K562 (cell line): ENCODE results near the gene TMSB4X. TPM values are rescaled to one million over a fixed set of nuclear protein-coding genes. Genes with fewer than 3 reads are reported as not detected.

ENCODE experiments used
- ARID2 ChIP-seq: fragments of 450-650 bp; IDR thresholded peaks from 2 replicates; pipeline ENCODE4 v1.6.1; 2017; ENCODE audit warnings: antibody characterized with exemption, mild to moderate bottlenecking
- EP300 ChIP-seq: IDR thresholded peaks from 2 replicates; pipeline ENCODE4 v1.6.1; 2012; ENCODE audit warnings: low read length, improper control_type of control experiment
- FOXK1 ChIP-seq: sonication (generic); formaldehyde crosslinking; IDR thresholded peaks from 2 replicates; pipeline ENCODE4 v1.8.0; 2022; ENCODE audit warnings: missing genetic modification reagents, mild to moderate bottlenecking, borderline replicate concordance
- GABPB1 ChIP-seq: sonication (generic); formaldehyde crosslinking; IDR thresholded peaks from 2 replicates; pipeline ENCODE4 v1.8.0; 2022; ENCODE audit warnings: mild to moderate bottlenecking, missing genetic modification reagents
- HDAC2 ChIP-seq: fragments of 450-650 bp; IDR thresholded peaks from 2 replicates; pipeline ENCODE4 v1.6.1; 2016; ENCODE audit warnings: mild to moderate bottlenecking
- ILF3 ChIP-seq: fragments of 450-650 bp; IDR thresholded peaks from 2 replicates; pipeline ENCODE4 v1.6.1; 2018; ENCODE audit warnings: antibody characterized with exemption, mild to moderate bottlenecking, moderate library complexity, borderline replicate concordance
- LEF1 ChIP-seq: fragments of 450-650 bp; IDR thresholded peaks from 2 replicates; pipeline ENCODE4 v1.6.1; 2016; ENCODE audit warnings: mild to moderate bottlenecking
- NCOR1 ChIP-seq: fragments of 450-650 bp; IDR thresholded peaks from 2 replicates; pipeline ENCODE4 v1.6.1; 2016; ENCODE audit warnings: mild to moderate bottlenecking, moderate library complexity
- NONO ChIP-seq, 2 experiments: fragments of 200-400 bp in 1 of 2; fragments of 450-650 bp in 1 of 2; formaldehyde crosslinking in 1 of 2; IDR thresholded peaks; 2 replicates each; pipeline ENCODE4 v1.6.1; 2017; ENCODE audit warnings: low read depth in 2 of 2, mild to moderate bottlenecking in 2 of 2, moderate library complexity in 2 of 2, low read length in 1 of 2
- PHF20 ChIP-seq: fragments of 450-650 bp; IDR thresholded peaks from 2 replicates; pipeline ENCODE4 v1.6.1; 2018; ENCODE audit not compliant: partially characterized antibody
- POLR2A ChIP-seq: fragments of 450-650 bp; conservative IDR thresholded peaks from 2 replicates; pipeline ENCODE4 v1.6.1; 2016
- PTTG1 ChIP-seq: fragments of 450-650 bp; IDR thresholded peaks from 2 replicates; pipeline ENCODE4 v1.6.1; 2016; ENCODE audit warnings: low read depth, mild to moderate bottlenecking, missing genetic modification characterization, missing compliant biosample characterization
- XRCC5 ChIP-seq: fragments of 200-400 bp; formaldehyde crosslinking; IDR thresholded peaks from 2 replicates; pipeline ENCODE4 v1.6.1; 2017; ENCODE audit warnings: low read depth, mild to moderate bottlenecking, low read length
- ZEB2 ChIP-seq: fragments of 450-650 bp; IDR thresholded peaks from 2 replicates; pipeline ENCODE4 v1.6.1; 2016
- ZFP36 ChIP-seq: fragments of 150-350 bp; IDR thresholded peaks from 2 replicates; pipeline ENCODE4 v1.6.1; 2018; ENCODE audit warnings: low read length, low read depth; ENCODE audit not compliant: partially characterized antibody
- ZNF644 ChIP-seq: fragments of 200-800 bp; sonication (Bioruptor generic); IDR thresholded peaks from 2 replicates; pipeline ENCODE4 v1.6.1; 2016; ENCODE audit warnings: low read depth, missing genetic modification characterization, missing compliant biosample characterization
- ZNF766 ChIP-seq: fragments of 200-800 bp; sonication (Bioruptor generic); conservative IDR thresholded peaks from 2 replicates; pipeline ENCODE4 v1.6.1; 2016; ENCODE audit warnings: missing genetic modification characterization, missing compliant biosample characterization
- polyA plus RNA-seq, 8 experiments: library from polyadenylated mRNA; depleted of rRNA in 4 of 8; stranded (reverse) in 5 of 8; unstranded in 3 of 8; fragments of >200 nt; fragmentation: Nextera tagmentation in 2 of 8; fragmentation: Illumina TruSeq in 1 of 8; extraction: Ambion mirVana in 2 of 8; extraction: Trizol in 1 of 8; gene quantifications; 2 replicates each; pipeline versions ENCODE4 v1.2.1 to v1.2.3, GENCODE V29; 2011 to 2014; ENCODE audit warnings: inconsistent platforms in 1 of 8, missing spikeins in 1 of 8
- total RNA-seq, 7 experiments: library from RNA; depleted of rRNA in 6 of 7; stranded (reverse); fragments of >200 nt in 6 of 7; fragmentation: Illumina TruSeq in 2 of 7; extraction: Trizol in 2 of 7; gene quantifications; 2 replicates each; pipeline versions ENCODE4 v1.2.1 to v1.2.3, GENCODE V29; 2011 to 2021; ENCODE audit warnings: low replicate concordance in 1 of 7
- TF ChIP-seq, protein P1 (sequence below): fragments of 250-450 bp; sonication (Bioruptor Pico); IDR thresholded peaks from 2 replicates; pipeline ENCODE4 v1.4.0; 2020; ENCODE audit warnings: mild to moderate bottlenecking, moderate library complexity
- TF ChIP-seq, protein P2 (sequence below): sonication (generic); formaldehyde crosslinking; IDR thresholded peaks from 2 replicates; pipeline ENCODE4 v1.8.0; 2022; ENCODE audit warnings: missing genetic modification reagents, mild to moderate bottlenecking, moderate library complexity, borderline replicate concordance
- TF ChIP-seq, protein P3 (sequence below): fragments of 450-650 bp; conservative IDR thresholded peaks from 2 replicates; pipeline ENCODE4 v1.6.1; 2016; ENCODE audit warnings: missing genetic modification characterization, low read depth, mild to moderate bottlenecking, missing compliant biosample characterization, moderate library complexity
- TF ChIP-seq, protein P4 (sequence below): fragments of 450-650 bp; formaldehyde crosslinking; IDR thresholded peaks from 2 replicates; pipeline ENCODE4 v1.4.0; 2020; ENCODE audit warnings: mild to moderate bottlenecking, moderate library complexity

The TMSB4X gene
- total and polyA plus RNA-seq, 9 of the 15 experiments (the other 6 are each of a cell fraction or from before 2014, with no cell fraction given) = 1,035 to 2,035 (median 1,529) TPM

DNA sequence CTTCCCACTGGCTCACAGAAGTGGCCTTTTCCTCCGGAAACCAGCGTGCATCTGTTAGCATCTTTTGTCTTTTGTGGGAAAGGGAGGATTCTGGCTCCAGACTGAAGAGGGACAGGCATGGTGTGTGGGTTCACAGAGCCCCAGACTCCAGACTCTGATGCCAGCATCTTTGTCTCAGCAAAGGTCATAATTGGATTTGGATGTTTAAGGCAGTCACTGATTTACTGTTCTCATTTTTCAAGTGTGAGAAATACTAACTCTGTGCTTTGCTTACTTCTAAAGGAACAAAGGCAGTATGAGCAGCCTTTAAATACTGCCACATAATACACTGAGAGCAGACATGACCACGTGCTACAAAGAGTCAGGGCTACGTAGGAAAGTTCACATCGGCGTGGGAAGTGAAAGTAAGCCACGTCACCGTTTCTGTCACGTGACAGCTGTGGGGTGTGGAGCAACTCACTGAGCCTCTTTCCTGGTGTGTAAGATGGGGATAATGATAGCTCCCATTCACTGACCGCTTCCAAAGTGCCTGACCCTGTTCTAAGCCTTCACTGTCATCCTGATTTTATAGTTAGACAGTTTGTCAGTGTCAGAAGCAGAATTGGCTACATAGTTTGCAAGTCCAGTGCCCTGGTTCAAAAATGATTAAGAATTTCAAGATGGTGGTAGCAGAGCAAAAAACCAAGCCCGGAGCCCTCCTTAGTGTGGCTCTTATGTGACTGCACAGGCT lies 24.8 kb upstream of the TMSB4X start (continued):
- TF ChIP-seq POLR2A (no peak), NCOR1 (0 out of 2 replicates have a peak, but pooled peaks have one; percentile 10), LEF1 (peak; percentile 45; the same call in 1 of the 2 replicates), HDAC2 (0 out of 2 replicates have a peak, but pooled peaks have one; percentile 25), ZNF766 (CRISPR knock-in tag) (peak; percentile 64), PTTG1 (tag) (no peak), ZEB2 (no peak), PHF20 (no peak), ARID2 (no peak), GABPB1 (CRISPR knock-in tag) (no peak), ILF3 (no peak), ZFP36 (no peak), NONO (IDR thresholded peaks at IDR 0.05; ENCODE audit: low read depth in 2 of 2, low read length in 1 of 2) (no peak), FOXK1 (CRISPR knock-in tag) (no peak), EP300 (no peak), XRCC5 (no peak), ZNF644 (tag) (no peak; the same call in 1 of the 2 replicates)
- TF ChIP-seq, protein P1, sequence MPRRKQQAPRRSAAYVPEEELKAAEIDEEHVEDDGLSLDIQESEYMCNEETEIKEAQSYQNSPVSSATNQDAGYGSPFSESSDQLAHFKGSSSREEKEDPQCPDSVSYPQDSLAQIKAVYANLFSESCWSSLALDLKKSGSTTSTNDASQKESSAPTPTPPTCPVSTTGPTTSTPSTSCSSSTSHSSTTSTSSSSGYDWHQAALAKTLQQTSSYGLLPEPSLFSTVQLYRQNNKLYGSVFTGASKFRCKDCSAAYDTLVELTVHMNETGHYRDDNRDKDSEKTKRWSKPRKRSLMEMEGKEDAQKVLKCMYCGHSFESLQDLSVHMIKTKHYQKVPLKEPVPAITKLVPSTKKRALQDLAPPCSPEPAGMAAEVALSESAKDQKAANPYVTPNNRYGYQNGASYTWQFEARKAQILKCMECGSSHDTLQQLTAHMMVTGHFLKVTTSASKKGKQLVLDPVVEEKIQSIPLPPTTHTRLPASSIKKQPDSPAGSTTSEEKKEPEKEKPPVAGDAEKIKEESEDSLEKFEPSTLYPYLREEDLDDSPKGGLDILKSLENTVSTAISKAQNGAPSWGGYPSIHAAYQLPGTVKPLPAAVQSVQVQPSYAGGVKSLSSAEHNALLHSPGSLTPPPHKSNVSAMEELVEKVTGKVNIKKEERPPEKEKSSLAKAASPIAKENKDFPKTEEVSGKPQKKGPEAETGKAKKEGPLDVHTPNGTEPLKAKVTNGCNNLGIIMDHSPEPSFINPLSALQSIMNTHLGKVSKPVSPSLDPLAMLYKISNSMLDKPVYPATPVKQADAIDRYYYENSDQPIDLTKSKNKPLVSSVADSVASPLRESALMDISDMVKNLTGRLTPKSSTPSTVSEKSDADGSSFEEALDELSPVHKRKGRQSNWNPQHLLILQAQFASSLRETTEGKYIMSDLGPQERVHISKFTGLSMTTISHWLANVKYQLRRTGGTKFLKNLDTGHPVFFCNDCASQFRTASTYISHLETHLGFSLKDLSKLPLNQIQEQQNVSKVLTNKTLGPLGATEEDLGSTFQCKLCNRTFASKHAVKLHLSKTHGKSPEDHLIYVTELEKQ (CRISPR knock-in tag) = peak; percentile 55; the same call in 1 of the 2 replicates
- TF ChIP-seq, protein P2, sequence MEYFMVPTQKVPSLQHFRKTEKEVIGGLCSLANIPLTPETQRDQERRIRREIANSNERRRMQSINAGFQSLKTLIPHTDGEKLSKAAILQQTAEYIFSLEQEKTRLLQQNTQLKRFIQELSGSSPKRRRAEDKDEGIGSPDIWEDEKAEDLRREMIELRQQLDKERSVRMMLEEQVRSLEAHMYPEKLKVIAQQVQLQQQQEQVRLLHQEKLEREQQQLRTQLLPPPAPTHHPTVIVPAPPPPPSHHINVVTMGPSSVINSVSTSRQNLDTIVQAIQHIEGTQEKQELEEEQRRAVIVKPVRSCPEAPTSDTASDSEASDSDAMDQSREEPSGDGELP (CRISPR knock-in tag) = no peak
- TF ChIP-seq, protein P3, sequence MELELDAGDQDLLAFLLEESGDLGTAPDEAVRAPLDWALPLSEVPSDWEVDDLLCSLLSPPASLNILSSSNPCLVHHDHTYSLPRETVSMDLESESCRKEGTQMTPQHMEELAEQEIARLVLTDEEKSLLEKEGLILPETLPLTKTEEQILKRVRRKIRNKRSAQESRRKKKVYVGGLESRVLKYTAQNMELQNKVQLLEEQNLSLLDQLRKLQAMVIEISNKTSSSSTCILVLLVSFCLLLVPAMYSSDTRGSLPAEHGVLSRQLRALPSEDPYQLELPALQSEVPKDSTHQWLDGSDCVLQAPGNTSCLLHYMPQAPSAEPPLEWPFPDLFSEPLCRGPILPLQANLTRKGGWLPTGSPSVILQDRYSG = peak; percentile 97
- TF ChIP-seq, protein P4, sequence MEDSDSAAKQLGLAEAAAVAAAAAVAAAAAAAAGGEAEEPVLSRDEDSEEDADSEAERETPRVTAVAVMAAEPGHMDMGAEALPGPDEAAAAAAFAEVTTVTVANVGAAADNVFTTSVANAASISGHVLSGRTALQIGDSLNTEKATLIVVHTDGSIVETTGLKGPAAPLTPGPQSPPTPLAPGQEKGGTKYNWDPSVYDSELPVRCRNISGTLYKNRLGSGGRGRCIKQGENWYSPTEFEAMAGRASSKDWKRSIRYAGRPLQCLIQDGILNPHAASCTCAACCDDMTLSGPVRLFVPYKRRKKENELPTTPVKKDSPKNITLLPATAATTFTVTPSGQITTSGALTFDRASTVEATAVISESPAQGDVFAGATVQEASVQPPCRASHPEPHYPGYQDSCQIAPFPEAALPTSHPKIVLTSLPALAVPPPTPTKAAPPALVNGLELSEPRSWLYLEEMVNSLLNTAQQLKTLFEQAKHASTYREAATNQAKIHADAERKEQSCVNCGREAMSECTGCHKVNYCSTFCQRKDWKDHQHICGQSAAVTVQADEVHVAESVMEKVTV (CRISPR knock-in tag) = no peak
